GM18870 (cell line): ENCODE data around the gene CST6.
A peak's percentile ranks its signal among the peaks of the same experiment; 100 is the strongest.

Experiments
- ATAC-seq: cut with Tn5 transposase; IDR thresholded peaks from one replicate; pipeline ENCODE4 v1.9.1; 2021; ENCODE audit warnings: moderate library complexity; ENCODE audit not compliant: unreplicated experiment

The CST6 gene

GRCh38 chr11:66042996-66043906, 31.4 kb downstream of the CST6 start:
- no peak for ATAC-seq

- ATAC-seq: no peak
These were observed 32.9 kb downstream of the CST6 start for GRCh38 chr11:66044757-66045156.

- no peak for ATAC-seq
These were observed 33.4 kb downstream of the CST6 start for GRCh38 chr11:66045177-66045639.

- ATAC-seq: no peak
These were observed 35.1 kb downstream of the CST6 start for GRCh38 chr11:66046901-66047300.

GRCh38 chr11:66047541-66048365, 35.9 kb downstream of the CST6 start:
- ATAC-seq: no peak

- ATAC-seq: no peak
These were observed 36.9 kb downstream of the CST6 start, which contains the start of gene GAL3ST3 for GRCh38 chr11:66048547-66049323. Gene GAL3ST3, minus strand, starts transcription at chr11:66049161. Its CDS starts 3,746 bp downstream, at chr11:66045415.

GRCh38 chr11:66050581-66051231, 38.9 kb downstream of the CST6 start:
- ATAC-seq: no peak

- ATAC-seq: no peak
These were observed 39.6 kb downstream of the CST6 start for GRCh38 chr11:66051371-66051765.

- peak; percentile 88 for ATAC-seq
These were observed 40.2 kb downstream of the CST6 start, which contains the start of gene SF3B2 for GRCh38 chr11:66051766-66052663. Gene SF3B2, plus strand, starts transcription at chr11:66052364. Its CDS starts 21 bp downstream, at chr11:66052385.

GRCh38 chr11:66052664-66052982, 40.8 kb downstream of the CST6 start:
- no peak for ATAC-seq

GRCh38 chr11:66055021-66055420, 43.2 kb downstream of the CST6 start:
- ATAC-seq: no peak

- ATAC-seq: no peak
These were observed 44.7 kb downstream of the CST6 start for GRCh38 chr11:66056501-66056900.

- no peak for ATAC-seq
These were observed 48.3 kb downstream of the CST6 start for GRCh38 chr11:66059966-66060680.

- no peak for ATAC-seq
These were observed 49.5 kb downstream of the CST6 start for GRCh38 chr11:66061268-66061667.

GRCh38 chr11:66062408-66062807, 50.6 kb downstream of the CST6 start:
- no peak for ATAC-seq
